HepG2 (cell line): ENCODE data around the gene GNG4. TPM values are rescaled to one million over a fixed set of nuclear protein-coding genes. Genes with fewer than 3 reads are reported as not detected.

Source experiments
- CEBPB ChIP-seq: IDR thresholded peaks from 2 replicates; pipeline ENCODE4 v1.6.1; 2011; ENCODE audit warnings: low read depth, low read length, improper control_type of control experiment, borderline replicate concordance
- CREM ChIP-seq, 2 experiments: sonication (generic) in 1 of 2; formaldehyde crosslinking in 1 of 2; IDR thresholded peaks; 2 replicates each; pipeline versions ENCODE4 v1.4.0 to v1.6.1; 2016 to 2020; ENCODE audit warnings: antibody characterized with exemption in 1 of 2, mild to moderate bottlenecking in 1 of 2, missing genetic modification reagents in 1 of 2
- E2F2 ChIP-seq: sonication (generic); formaldehyde crosslinking; IDR thresholded peaks from 2 replicates; pipeline ENCODE4 v1.4.0; 2020; ENCODE audit warnings: missing genetic modification reagents, borderline replicate concordance
- EP300 ChIP-seq, 3 experiments: sonication (generic) in 1 of 3; formaldehyde crosslinking in 1 of 3; IDR thresholded peaks; 2 replicates each; pipeline versions ENCODE4 v1.5.1 to v1.6.1; 2011 to 2020; ENCODE audit warnings: low read depth in 2 of 3, low read length in 2 of 3, borderline replicate concordance in 1 of 3, improper control_type of control experiment in 1 of 3, mild to moderate bottlenecking in 1 of 3, missing genetic modification reagents in 1 of 3, moderate library complexity in 1 of 3
- HBP1 ChIP-seq: IDR thresholded peaks from 2 replicates; pipeline ENCODE4 v1.6.1; 2016; ENCODE audit warnings: low read depth, control low read depth
- HNF4A ChIP-seq: sonication (generic); formaldehyde crosslinking; IDR thresholded peaks from 2 replicates; pipeline ENCODE4 v1.4.0; 2020; ENCODE audit warnings: missing genetic modification reagents
- HOXA7 ChIP-seq: sonication (generic); formaldehyde crosslinking; IDR thresholded peaks from 2 replicates; pipeline ENCODE4 v1.8.1; 2022; ENCODE audit warnings: mild to moderate bottlenecking, missing genetic modification reagents, moderate library complexity
- NR1H2 ChIP-seq: sonication (generic); formaldehyde crosslinking; IDR thresholded peaks from 2 replicates; pipeline ENCODE4 v1.8.1; 2022; ENCODE audit warnings: low read depth, missing genetic modification reagents, borderline replicate concordance
- NR2F1 ChIP-seq, 2 experiments: fragments of 450-650 bp in 1 of 2; formaldehyde crosslinking in 1 of 2; IDR thresholded peaks; 2 replicates each; pipeline versions ENCODE4 v1.5.0 to v1.6.1; 2016 to 2020; ENCODE audit warnings: mild to moderate bottlenecking in 1 of 2, missing compliant biosample characterization in 1 of 2, missing genetic modification reagents in 1 of 2, moderate library complexity in 1 of 2
- PREB ChIP-seq: sonication (generic); formaldehyde crosslinking; IDR thresholded peaks from 2 replicates; pipeline ENCODE4 v1.4.0; 2020; ENCODE audit warnings: missing genetic modification reagents
- TCF7 ChIP-seq: sonication (generic); IDR thresholded peaks from 2 replicates; pipeline ENCODE4 v1.6.1; 2016; ENCODE audit warnings: antibody characterized with exemption, low read depth
- ZBTB40 ChIP-seq, 2 experiments: fragments of 450-650 bp in 1 of 2; sonication (generic) in 1 of 2; formaldehyde crosslinking in 1 of 2; IDR thresholded peaks; 2 replicates each; pipeline versions ENCODE4 v1.6.1 to v1.8.0; 2016 to 2022; ENCODE audit warnings: antibody characterized with exemption in 1 of 2, mild to moderate bottlenecking in 1 of 2, missing genetic modification reagents in 1 of 2
- ZMYM3 ChIP-seq: sonication (generic); formaldehyde crosslinking; IDR thresholded peaks from 2 replicates; pipeline ENCODE4 v1.5.1; 2020; ENCODE audit warnings: mild to moderate bottlenecking, missing genetic modification reagents
- ZNF572 ChIP-seq: sonication (generic); formaldehyde crosslinking; IDR thresholded peaks from 2 replicates; pipeline ENCODE4 v1.5.1; 2020; ENCODE audit warnings: mild to moderate bottlenecking, missing genetic modification reagents
- ZNF615 ChIP-seq: sonication (generic); formaldehyde crosslinking; IDR thresholded peaks from 2 replicates; pipeline ENCODE4 v1.5.0; 2020; ENCODE audit warnings: mild to moderate bottlenecking, missing genetic modification reagents, borderline replicate concordance
- ZNF746 ChIP-seq: sonication (generic); formaldehyde crosslinking; IDR thresholded peaks from 2 replicates; pipeline ENCODE4 v1.8.0; 2022; ENCODE audit warnings: mild to moderate bottlenecking, missing genetic modification reagents
- polyA plus RNA-seq, 8 experiments: library from polyadenylated mRNA; depleted of rRNA in 3 of 8; stranded (reverse) in 7 of 8; unstranded in 1 of 8; fragments of >200 nt; fragmentation: Illumina TruSeq in 4 of 8; extraction: Trizol in 4 of 8; gene quantifications; 2 replicates each; pipeline versions ENCODE4 v1.2.1 to v1.2.3, GENCODE V29; 2011 to 2016; ENCODE audit warnings: low read depth in 4 of 8, missing spikeins in 1 of 8, mixed read lengths in 1 of 8; ENCODE audit not compliant: insufficient read depth in 1 of 8
- total RNA-seq, 5 experiments: library from RNA; depleted of rRNA; stranded (reverse); fragments of >200 nt; fragmentation: Illumina TruSeq; extraction: Trizol; gene quantifications; 2 replicates each; pipeline ENCODE4 v1.2.3, GENCODE V29; 2016; ENCODE audit warnings: low read depth in 1 of 5

The GNG4 gene
- total and polyA plus RNA-seq, 2 of the 13 experiments (the other 11 are each of a cell fraction or from before 2014, with no cell fraction given), result 27.1 to 69.5 TPM

GRCh38 chr1:235657269-235657668 lies 7.7 kb upstream of the GNG4 start (continued):
- TF ChIP-seq E2F2 (CRISPR knock-in tag) (no peak), NR1H2 (CRISPR knock-in tag) (no peak), PREB (CRISPR knock-in tag) (no peak), TCF7 (peak; percentile 32; the same call in 1 of the 2 replicates), ZBTB40 (IDR thresholded peaks at IDR 0.05) (no peak), ZBTB40 (CRISPR knock-in tag; IDR thresholded peaks at IDR 0.05) (no peak), HOXA7 (CRISPR knock-in tag) (no peak), ZNF615 (CRISPR knock-in tag) (no peak), EP300 (IDR thresholded peaks at IDR 0.05; ENCODE audit: low read depth in 2 of 2, low read length in 2 of 2) (no peak), EP300 (CRISPR knock-in tag; IDR thresholded peaks at IDR 0.05; ENCODE audit: borderline replicate concordance) (no peak), CEBPB (no peak), HBP1 (CRISPR knock-in tag) (no peak), ZNF746 (no peak), CREM (IDR thresholded peaks at IDR 0.05) (no peak), CREM (CRISPR knock-in tag; IDR thresholded peaks at IDR 0.05) (no peak), ZNF572 (CRISPR knock-in tag) (no peak), HNF4A (CRISPR knock-in tag) (no peak), ZMYM3 (CRISPR knock-in tag) (no peak), NR2F1 (CRISPR knock-in tag; IDR thresholded peaks at IDR 0.05) (no peak)
